Psoas muscle (tissue), 8 donors: ENCODE data around the gene ARHGAP30. TPM values are rescaled to one million over a fixed set of nuclear protein-coding genes. Genes with fewer than 3 reads are reported as not detected.

Experiments
- ATAC-seq, 4 donors: fragments of 200-7000 bp; cut with Tn5 transposase; one replicate each; pipeline ENCODE4 v1.9.1; 2020; ENCODE audit warnings: moderate library complexity in 3 of 4, mild to moderate bottlenecking in 2 of 4
- DNase-seq, 2 donors: peaks; one replicate each; pipeline ENCODE4 v3.0.0-alpha.2; 2020
- H3K27ac ChIP-seq: fragments of 200-600 bp; one replicate; pipeline ENCODE4 v1.8.0; 2022
- H3K27me3 ChIP-seq, 3 donors: fragments of 200-600 bp in 1 of 3; one replicate each; pipeline versions ENCODE4 v1.6.1 to v1.8.0; 2013 to 2022; ENCODE audit warnings: low read length in 2 of 3, mild to moderate bottlenecking in 2 of 3, moderate library complexity in 1 of 3; ENCODE audit not compliant: insufficient read depth in 3 of 3
- H3K36me3 ChIP-seq, 2 donors: fragments of 200-600 bp in 1 of 2; one replicate each; pipeline versions ENCODE4 v1.6.1 to v1.8.0; 2013 to 2022; ENCODE audit warnings: low read depth in 1 of 2, mild to moderate bottlenecking in 1 of 2, moderate library complexity in 1 of 2; ENCODE audit not compliant: insufficient read depth in 1 of 2
- H3K4me1 ChIP-seq: fragments of 200-600 bp; one replicate; pipeline ENCODE4 v1.8.0; 2022
- H3K4me3 ChIP-seq: fragments of 200-600 bp; one replicate; pipeline ENCODE4 v1.8.0; 2022; ENCODE audit warnings: mild to moderate bottlenecking
- H3K9me3 ChIP-seq: fragments of 200-600 bp; one replicate; pipeline ENCODE4 v1.8.0; 2022
- CTCF ChIP-seq: fragments of 200-600 bp; IDR thresholded peaks from one replicate; pipeline ENCODE4 v1.8.0; 2022; ENCODE audit warnings: antibody characterized with exemption
- WGBS, 3 donors: extraction: QIAGEN DNeasy Blood & Tissue Kit; methylation state at CpG; one replicate each; pipeline versions ENCODE4 v1.1.6 to v1.1.7; 2013; 5-methylcytosine and 5-hydroxymethylcytosine counted together
- intact Hi-C, 2 donors: fragments of 100-400 bp; cut with DNase I; formaldehyde crosslinking; loops; one replicate each; pipeline versions ENCODE4 v1.11.0 to v1.14.2; 2022
- polyA plus RNA-seq, 3 donors: library from polyadenylated mRNA; stranded (reverse); fragments of 200-250 nt; gene quantifications; one replicate each; pipeline ENCODE4 v1.2.3, GENCODE V29; 2013
- total RNA-seq, 4 donors: library from RNA; stranded (reverse); fragmentation: NEBNext Ultra II Directional in 2 of 4; extraction: Animal tissue kit (Norgen Biotek cat#: 25700) in 2 of 4; gene quantifications; one replicate each; pipeline versions ENCODE4 v1.2.1 to v1.2.4, GENCODE V29; 2021 to 2023
- donor health status: healthy with polysubstance abuse.
- donor health status: DM: no; HTN: no; CAD: no; lungs with moderate emphysema.
- donor health status: Bipolar disorder and iron deficiency.
- donor health status: healthy.
- donor health status: DM: yes; HTN: yes; CAD: no.
- donor health status: DM: no; HTN: no; CAD: no.
- donor health status: DM: no; HTN: no; CAD: no.
- donor health status: DM: yes; HTN: yes; CAD: no.

The ARHGAP30 gene
- total and polyA plus RNA-seq, 7 donors = 0.44 to 3.3 (median 1.6) TPM

GRCh38 chr1:161038523-161039153 lies 31.1 kb downstream of the ARHGAP30 start, which contains the start of gene TSTD1:
TSS of gene TSTD1 (minus strand) at chr1:161038964. CDS start at chr1:161038889, 75 bp downstream.
- Histone ChIP-seq H3K4me1 (peaks cover 4% of the 10 kb centered on the region), H3K27me3 (no peaks in the 10 kb centered on the region), H3K4me3 (peak within 1 kb of the TSS; percentile 64), H3K36me3 (peaks cover 10 to 40% of the 10 kb centered on the region in 2 donors), H3K27ac (no peak within 1 kb of the TSS), H3K9me3 (no peaks in the 10 kb centered on the region)
- no peak for TF ChIP-seq CTCF
- WGBS, 3 donors = 25 to 27% (median 26%) methylated on average over 51 to 54 of the region's 54 CpGs
- intact Hi-C loops = no loop called here
- DNase-seq (peak; percentile 61 to 70), ATAC-seq (peak; percentile 87 to 92 (median 87))

GRCh38 chr1:161037661-161038522 lies 31.8 kb downstream of the ARHGAP30 start:
- 50 to 64% (median 55%) methylated on average over 21 of the region's 21 CpGs for WGBS, 3 donors
- H3K4me1 ChIP-seq = peaks cover 2% of the 10 kb centered on the region
- DNase-seq (no peak), ATAC-seq (peak in 2 of 4 donors; percentile 12 to 15)
- no peak for TF ChIP-seq CTCF
- H3K9me3 ChIP-seq = no peaks in the 10 kb centered on the region
- H3K4me3 ChIP-seq = peak overlapping the region; percentile 64
- H3K27me3 ChIP-seq = no peaks in the 10 kb centered on the region
- no peak overlapping the region for H3K27ac ChIP-seq
- H3K36me3 ChIP-seq = peaks cover 10 to 37% of the 10 kb centered on the region in 2 donors
- intact Hi-C loops = no loop called here

GRCh38 chr1:161033751-161034150 lies 35.9 kb downstream of the ARHGAP30 start:
- Histone ChIP-seq H3K4me1 (no peaks in the 10 kb centered on the region), H3K9me3 (no peaks in the 10 kb centered on the region), H3K4me3 (no peak overlapping the region), H3K27ac (no peak overlapping the region), H3K27me3 (no peaks in the 10 kb centered on the region), H3K36me3 (no peaks in the 10 kb centered on the region)
- DNase-seq = no peak
- intact Hi-C loops = no loop called here
- WGBS, 3 donors = 98 to 100% (median 99%) methylated on average over 3 of the region's 3 CpGs
- ATAC-seq = no peak
- no peak for TF ChIP-seq CTCF

- Histone ChIP-seq H3K36me3 (no peaks in the 10 kb centered on the region), H3K9me3 (no peaks in the 10 kb centered on the region), H3K27ac (no peak overlapping the region), H3K4me3 (no peak overlapping the region), H3K4me1 (no peaks in the 10 kb centered on the region), H3K27me3 (no peaks in the 10 kb centered on the region)
- DNase-seq = no peak
- ATAC-seq = no peak
- intact Hi-C loops = no loop called here
- 46 to 60% (median 48%) methylated on average over 1 of the region's 1 CpG for WGBS, 3 donors
- no peak for TF ChIP-seq CTCF
These were observed 37.3 kb downstream of the ARHGAP30 start for GRCh38 chr1:161032409-161032808.
